ENCODE measurements around the gene IQSEC1.

GRCh38 chr3:13020159-13020750 lies 53.0 kb downstream of the IQSEC1 start:
- TF ChIP-seq CTCF (conservative IDR thresholded peaks at IDR 0.05 in 1 of 2, IDR thresholded peaks at IDR 0.05 in 1 of 2; ENCODE audit: low read depth in 1 of 2, low read length in 2 of 2) (no peak), EZH2 (IDR thresholded peaks at IDR 0.05; ENCODE audit: low read length, missing control alignments) (no peak)
